Measurements from ENCODE around the gene MTHFS. TPM values are rescaled to one million over a fixed set of nuclear protein-coding genes. Genes with fewer than 3 reads are reported as not detected.
"Not testable (repeated sequence)": the region's sequence is repeated elsewhere in the genome, so short reads cannot be mapped to it uniquely, and the experiment has no call there.

The MTHFS gene
- polyA plus RNA-seq, 4 donors: 72.6 to 221 (median 137) TPM

DNA sequence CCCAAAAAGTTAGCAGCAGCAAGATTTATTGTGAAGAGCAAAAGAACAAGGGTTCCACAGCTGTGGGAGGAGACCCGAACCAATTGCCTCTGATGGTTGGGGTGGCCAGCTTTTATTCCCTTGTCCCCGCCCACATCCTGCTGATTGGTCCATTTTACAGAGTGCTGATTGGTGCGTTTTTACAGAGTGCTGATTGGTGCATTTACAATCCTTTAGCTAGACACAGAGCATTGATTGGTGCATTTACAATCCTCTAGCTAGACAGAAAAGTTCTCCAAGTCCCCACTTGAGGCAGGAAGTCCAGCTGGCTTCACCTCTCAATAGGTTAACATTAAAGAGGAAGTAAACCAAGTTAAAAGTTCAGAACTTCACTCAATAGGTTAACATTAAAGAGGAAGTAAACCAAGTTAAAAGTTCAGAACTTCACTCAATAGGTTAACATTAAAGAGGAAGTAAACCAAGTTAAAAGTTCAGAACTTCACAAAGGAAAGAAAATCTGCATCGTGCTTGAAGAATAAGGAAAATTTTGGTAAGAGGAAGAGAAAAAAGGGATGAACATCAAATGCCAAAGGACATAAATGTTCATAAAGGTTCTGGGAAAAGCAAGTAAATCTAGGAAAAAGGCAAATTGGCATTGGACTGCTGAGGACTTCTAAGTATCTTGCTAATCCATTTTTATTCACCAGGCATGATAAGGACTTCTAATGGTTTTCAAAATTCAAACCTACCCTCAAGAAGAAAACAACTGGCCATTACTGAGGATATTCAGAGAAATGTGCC, 12.9 kb upstream of the MTHFS start:
- Histone ChIP-seq H3K27ac (ENCODE audit: low read depth in 1 of 3, low read length in 2 of 3) (peak overlapping the region in 1 of 3 donors; percentile 8), H3K9me3 (ENCODE audit: control insufficient read depth in 2 of 2, insufficient read depth in 1 of 2, low read depth in 1 of 2, low read length in 1 of 2) (peaks cover 0 to 19% of the 10 kb centered on the region in 2 donors)
- H3K4me1 ChIP-seq (ENCODE audit: control insufficient read depth in 3 of 3, insufficient read depth in 2 of 3, low read depth in 1 of 3, low read length in 2 of 3); H3K4me3 ChIP-seq (ENCODE audit: low read depth in 1 of 3, low read length in 3 of 3); H3K36me3 ChIP-seq (ENCODE audit: control insufficient read depth in 3 of 3, insufficient read depth in 2 of 3, low read depth in 1 of 3, low read length in 3 of 3); DNase-seq; H3K27me3 ChIP-seq (ENCODE audit: control insufficient read depth in 3 of 3, insufficient read depth in 3 of 3, low read length in 3 of 3); FAIRE-seq: not testable (repeated sequence)
- WGBS, 3 donors: 70 to 97% (median 86%) methylated on average over 4 of the region's 4 CpGs

- H3K4me1 ChIP-seq (ENCODE audit: control insufficient read depth in 3 of 3, insufficient read depth in 2 of 3, low read depth in 1 of 3, low read length in 2 of 3): no peaks in the 10 kb centered on the region
- H3K9me3 ChIP-seq (ENCODE audit: control insufficient read depth in 2 of 2, insufficient read depth in 1 of 2, low read depth in 1 of 2, low read length in 1 of 2): peaks cover 0 to under 1% of the 10 kb centered on the region in 2 donors
- peaks cover 0 to 5% (median 0%) of the 10 kb centered on the region in 3 donors for H3K36me3 ChIP-seq (ENCODE audit: control insufficient read depth in 3 of 3, insufficient read depth in 2 of 3, low read depth in 1 of 3, low read length in 3 of 3)
- H3K27ac ChIP-seq (ENCODE audit: low read depth in 1 of 3, low read length in 2 of 3): no peak overlapping the region
- 89 to 97% (median 92%) methylated on average over 4 of the region's 4 CpGs for WGBS, 3 donors
- no peaks in the 10 kb centered on the region for H3K27me3 ChIP-seq (ENCODE audit: control insufficient read depth in 3 of 3, insufficient read depth in 3 of 3, low read length in 3 of 3)
- no peak overlapping the region for H3K4me3 ChIP-seq (ENCODE audit: low read depth in 1 of 3, low read length in 3 of 3)
- FAIRE-seq (no peak), DNase-seq (no peak)
Observed at GRCh38 chr15:79904271-79904670, 7.5 kb upstream of the MTHFS start.

- 88 to 94% (median 92%) methylated on average over 1 of the region's 1 CpG for WGBS, 3 donors
- no peak for FAIRE-seq
- no peaks in the 10 kb centered on the region for H3K4me1 ChIP-seq (ENCODE audit: control insufficient read depth in 3 of 3, insufficient read depth in 2 of 3, low read depth in 1 of 3, low read length in 2 of 3)
Observed at GRCh38 chr15:79903626-79904025, 6.8 kb upstream of the MTHFS start.

GRCh38 chr15:79903144-79903543, 6.3 kb upstream of the MTHFS start:
- Histone ChIP-seq H3K9me3 (ENCODE audit: control insufficient read depth in 2 of 2, insufficient read depth in 1 of 2, low read depth in 1 of 2, low read length in 1 of 2) (no peaks in the 10 kb centered on the region), H3K27ac (ENCODE audit: low read depth in 1 of 3, low read length in 2 of 3) (no peak overlapping the region), H3K36me3 (ENCODE audit: control insufficient read depth in 3 of 3, insufficient read depth in 2 of 3, low read depth in 1 of 3, low read length in 3 of 3) (peaks cover 0 to 4% (median 0%) of the 10 kb centered on the region in 3 donors), H3K4me1 (ENCODE audit: control insufficient read depth in 3 of 3, insufficient read depth in 2 of 3, low read depth in 1 of 3, low read length in 2 of 3) (no peaks in the 10 kb centered on the region), H3K4me3 (ENCODE audit: low read depth in 1 of 3, low read length in 3 of 3) (no peak overlapping the region), H3K27me3 (ENCODE audit: control insufficient read depth in 3 of 3, insufficient read depth in 3 of 3, low read length in 3 of 3) (no peaks in the 10 kb centered on the region)
- DNase-seq (no peak), FAIRE-seq (no peak)
- WGBS, 3 donors: 81 to 92% (median 82%) methylated on average over 2 of the region's 2 CpGs

More at GRCh38 chr15:79903626-79904025, 6.8 kb upstream of the MTHFS start:
- H3K27ac ChIP-seq (ENCODE audit: low read depth in 1 of 3, low read length in 2 of 3): no peak overlapping the region
- H3K27me3 ChIP-seq (ENCODE audit: control insufficient read depth in 3 of 3, insufficient read depth in 3 of 3, low read length in 3 of 3): no peaks in the 10 kb centered on the region
- no peak for DNase-seq
- no peak overlapping the region for H3K4me3 ChIP-seq (ENCODE audit: low read depth in 1 of 3, low read length in 3 of 3)
- no peaks in the 10 kb centered on the region for H3K9me3 ChIP-seq (ENCODE audit: control insufficient read depth in 2 of 2, insufficient read depth in 1 of 2, low read depth in 1 of 2, low read length in 1 of 2)
- H3K36me3 ChIP-seq (ENCODE audit: control insufficient read depth in 3 of 3, insufficient read depth in 2 of 3, low read depth in 1 of 3, low read length in 3 of 3): peaks cover 0 to 5% (median 0%) of the 10 kb centered on the region in 3 donors

GRCh38 chr15:79901958-79902357, 5.1 kb upstream of the MTHFS start:
- no peaks in the 10 kb centered on the region for H3K9me3 ChIP-seq (ENCODE audit: control insufficient read depth in 2 of 2, insufficient read depth in 1 of 2, low read depth in 1 of 2, low read length in 1 of 2)
- FAIRE-seq: no peak
- H3K36me3 ChIP-seq (ENCODE audit: control insufficient read depth in 3 of 3, insufficient read depth in 2 of 3, low read depth in 1 of 3, low read length in 3 of 3): no peaks in the 10 kb centered on the region
- DNase-seq: no peak
- H3K27me3 ChIP-seq (ENCODE audit: control insufficient read depth in 3 of 3, insufficient read depth in 3 of 3, low read length in 3 of 3): no peaks in the 10 kb centered on the region
- H3K4me3 ChIP-seq (ENCODE audit: low read depth in 1 of 3, low read length in 3 of 3): no peak overlapping the region
- WGBS, 3 donors: 75 to 91% (median 76%) methylated on average over 1 of the region's 1 CpG
- no peak overlapping the region for H3K27ac ChIP-seq (ENCODE audit: low read depth in 1 of 3, low read length in 2 of 3)
- no peaks in the 10 kb centered on the region for H3K4me1 ChIP-seq (ENCODE audit: control insufficient read depth in 3 of 3, insufficient read depth in 2 of 3, low read depth in 1 of 3, low read length in 2 of 3)

DNA sequence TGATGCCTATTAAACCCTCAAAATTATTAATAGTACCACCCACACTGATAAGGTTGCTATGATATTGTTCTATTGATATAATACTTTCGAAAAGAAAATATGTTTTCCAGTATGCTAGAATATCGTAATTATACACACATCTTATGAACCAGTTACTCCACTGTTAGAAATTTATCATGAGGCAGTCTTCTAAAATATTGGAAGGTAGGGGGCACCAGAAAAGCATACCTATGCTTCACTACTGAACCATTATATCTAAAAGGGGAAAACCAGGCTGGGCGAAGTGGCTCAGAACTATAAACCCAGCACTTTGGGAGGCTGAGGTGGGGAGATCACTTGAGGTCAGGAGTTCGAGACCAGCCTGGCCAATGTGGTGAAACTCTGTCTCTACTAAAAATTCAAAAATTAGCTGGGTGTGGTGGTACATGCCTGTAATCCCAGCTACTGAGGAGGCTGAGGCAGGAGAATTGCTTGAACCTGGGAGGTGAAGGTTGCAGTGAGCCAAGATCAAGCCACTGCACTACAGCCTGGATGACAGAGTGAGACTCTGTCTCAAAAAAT, 4.1 kb upstream of the MTHFS start:
- FAIRE-seq; H3K9me3 ChIP-seq (ENCODE audit: control insufficient read depth in 2 of 2, insufficient read depth in 1 of 2, low read depth in 1 of 2, low read length in 1 of 2); H3K4me3 ChIP-seq (ENCODE audit: low read depth in 1 of 3, low read length in 3 of 3); H3K4me1 ChIP-seq (ENCODE audit: control insufficient read depth in 3 of 3, insufficient read depth in 2 of 3, low read depth in 1 of 3, low read length in 2 of 3); DNase-seq; H3K27me3 ChIP-seq (ENCODE audit: control insufficient read depth in 3 of 3, insufficient read depth in 3 of 3, low read length in 3 of 3); H3K27ac ChIP-seq (ENCODE audit: low read depth in 1 of 3, low read length in 2 of 3); H3K36me3 ChIP-seq (ENCODE audit: control insufficient read depth in 3 of 3, insufficient read depth in 2 of 3, low read depth in 1 of 3, low read length in 3 of 3): not testable (repeated sequence)
- 85 to 94% (median 87%) methylated on average over 4 of the region's 4 CpGs for WGBS, 3 donors

DNA sequence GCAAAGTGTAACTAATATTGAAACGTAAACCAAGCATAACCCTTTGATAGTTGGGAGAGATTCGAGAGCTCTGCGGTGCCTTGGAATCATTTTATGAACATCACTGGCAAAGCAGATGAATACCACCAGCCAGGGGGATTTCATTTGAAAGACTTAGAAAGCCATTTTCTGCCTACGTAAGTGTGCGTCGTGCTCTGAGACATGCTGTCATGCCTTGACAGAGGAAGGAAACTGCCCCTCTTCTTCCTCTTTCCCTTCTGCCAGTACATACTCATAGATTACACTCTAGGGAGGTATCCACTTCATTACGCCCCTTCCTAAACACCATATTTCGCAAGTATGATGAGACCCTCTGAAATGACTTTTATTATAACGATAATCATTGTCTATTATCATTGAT, 3.3 kb upstream of the MTHFS start:
- H3K27ac ChIP-seq (ENCODE audit: low read depth in 1 of 3, low read length in 2 of 3): no peak overlapping the region
- peaks cover 0 to under 1% (median 0%) of the 10 kb centered on the region in 3 donors for H3K4me1 ChIP-seq (ENCODE audit: control insufficient read depth in 3 of 3, insufficient read depth in 2 of 3, low read depth in 1 of 3, low read length in 2 of 3)
- no peak overlapping the region for H3K4me3 ChIP-seq (ENCODE audit: low read depth in 1 of 3, low read length in 3 of 3)
- FAIRE-seq (no peak), DNase-seq (no peak)
- no peaks in the 10 kb centered on the region for H3K9me3 ChIP-seq (ENCODE audit: control insufficient read depth in 2 of 2, insufficient read depth in 1 of 2, low read depth in 1 of 2, low read length in 1 of 2)
- no peaks in the 10 kb centered on the region for H3K36me3 ChIP-seq (ENCODE audit: control insufficient read depth in 3 of 3, insufficient read depth in 2 of 3, low read depth in 1 of 3, low read length in 3 of 3)
- 84 to 92% (median 85%) methylated on average over 9 of the region's 9 CpGs for WGBS, 3 donors
- no peaks in the 10 kb centered on the region for H3K27me3 ChIP-seq (ENCODE audit: control insufficient read depth in 3 of 3, insufficient read depth in 3 of 3, low read length in 3 of 3)

DNA sequence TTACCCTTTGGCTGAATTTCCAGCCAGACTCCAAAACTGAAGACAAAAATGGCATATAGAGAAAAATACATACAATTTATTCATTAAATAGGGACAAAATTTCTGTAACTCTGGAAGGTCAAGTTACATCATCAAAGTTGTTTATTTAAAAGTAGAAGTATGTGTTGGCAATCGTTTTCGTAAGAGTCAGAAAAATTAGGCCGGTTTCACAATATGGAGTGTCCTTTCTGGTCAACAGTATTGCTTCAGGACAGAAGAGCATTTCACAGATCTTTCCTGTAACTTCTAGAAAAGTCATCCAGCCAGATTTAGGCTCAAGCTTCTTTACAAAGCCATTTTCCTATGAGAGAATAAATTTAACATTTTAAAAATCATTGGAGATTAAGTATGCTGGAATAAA, 2.0 kb upstream of the MTHFS start:
- H3K27me3 ChIP-seq (ENCODE audit: control insufficient read depth in 3 of 3, insufficient read depth in 3 of 3, low read length in 3 of 3); H3K9me3 ChIP-seq (ENCODE audit: control insufficient read depth in 2 of 2, insufficient read depth in 1 of 2, low read depth in 1 of 2, low read length in 1 of 2); H3K4me1 ChIP-seq (ENCODE audit: control insufficient read depth in 3 of 3, insufficient read depth in 2 of 3, low read depth in 1 of 3, low read length in 2 of 3); H3K36me3 ChIP-seq (ENCODE audit: control insufficient read depth in 3 of 3, insufficient read depth in 2 of 3, low read depth in 1 of 3, low read length in 3 of 3); DNase-seq; FAIRE-seq; H3K4me3 ChIP-seq (ENCODE audit: low read depth in 1 of 3, low read length in 3 of 3): not testable (repeated sequence)
- H3K27ac ChIP-seq (ENCODE audit: low read depth in 1 of 3, low read length in 2 of 3): peak overlapping the region in 1 of 3 donors; percentile 71
- 68 to 90% (median 83%) methylated on average over 3 of the region's 3 CpGs for WGBS, 3 donors

Measured in small intestine (tissue), 7 donors.